DMS153 treated with DMSO at 0.1 percent for 48 hours (cell line): Measurements from ENCODE around the gene TFEB.
A peak's percentile ranks its signal among the peaks of the same experiment; 100 is the strongest.

Source experiments
- DNase-seq: peaks from one replicate; lab custom pipeline; 2025; ENCODE audit not compliant: unreplicated experiment; lab: John Stamatoyannopoulos, UW

TFEB gene

DNA sequence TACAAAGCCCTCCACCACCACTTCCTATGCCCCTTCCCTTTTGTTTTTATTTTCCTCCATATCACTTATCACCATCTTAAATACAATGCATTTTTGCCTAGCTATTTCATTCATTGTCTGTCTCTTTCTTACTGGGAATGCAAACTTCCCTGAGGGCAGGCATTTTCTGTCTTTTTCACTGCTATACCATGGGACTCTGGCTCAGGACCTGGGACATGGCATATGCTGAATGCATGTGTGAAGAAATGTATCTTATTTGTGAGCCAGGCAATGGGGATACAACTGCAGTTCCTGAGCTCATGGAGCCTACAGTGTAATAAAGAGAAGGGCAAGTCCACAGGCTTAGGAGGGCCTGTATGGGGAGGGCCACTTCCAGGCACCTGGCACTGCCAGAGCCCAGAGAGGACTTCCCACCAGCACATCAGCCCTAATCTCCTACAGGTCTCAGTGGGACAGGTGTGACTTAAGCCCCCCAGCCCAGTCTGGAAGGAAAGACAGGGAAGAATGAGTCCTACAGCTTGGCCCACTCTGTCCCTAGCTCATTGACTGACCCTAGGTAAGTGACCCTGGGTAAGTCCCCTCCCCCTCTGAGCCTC is 43.2 kb downstream of the TFEB start:
- no peak for DNase-seq

DNA sequence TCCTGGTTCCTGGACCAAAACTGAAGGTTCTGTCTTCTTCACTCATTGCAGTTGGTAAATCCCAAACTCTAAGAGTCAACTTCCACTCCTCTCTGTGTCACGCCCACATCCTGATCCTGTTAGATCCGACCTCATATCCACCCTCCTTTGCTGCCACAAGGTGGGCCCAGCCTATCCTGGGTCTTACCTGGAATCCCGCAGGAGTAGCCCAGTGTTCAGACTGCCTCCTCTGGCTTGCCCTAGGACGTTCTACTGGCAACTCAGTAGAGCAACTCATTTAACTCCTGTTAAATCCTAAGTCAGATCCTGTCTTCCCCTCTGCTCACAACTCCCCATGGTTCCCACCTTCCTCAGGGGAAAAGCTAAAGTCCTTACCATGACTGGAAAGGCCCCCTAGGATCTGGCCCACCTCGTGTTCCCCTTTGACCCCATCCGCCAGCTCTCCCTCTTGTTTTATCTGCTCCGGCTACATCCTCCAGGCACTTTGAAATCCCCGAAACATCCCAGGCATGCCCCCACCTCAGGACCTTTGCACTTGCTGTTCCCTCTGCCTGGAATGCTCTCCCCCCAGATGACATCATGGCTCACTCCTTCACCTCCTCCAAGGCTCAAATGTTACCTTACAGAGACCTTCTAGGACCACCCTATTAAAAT is 43.9 kb downstream of the TFEB start:
- no peak for DNase-seq

DNA sequence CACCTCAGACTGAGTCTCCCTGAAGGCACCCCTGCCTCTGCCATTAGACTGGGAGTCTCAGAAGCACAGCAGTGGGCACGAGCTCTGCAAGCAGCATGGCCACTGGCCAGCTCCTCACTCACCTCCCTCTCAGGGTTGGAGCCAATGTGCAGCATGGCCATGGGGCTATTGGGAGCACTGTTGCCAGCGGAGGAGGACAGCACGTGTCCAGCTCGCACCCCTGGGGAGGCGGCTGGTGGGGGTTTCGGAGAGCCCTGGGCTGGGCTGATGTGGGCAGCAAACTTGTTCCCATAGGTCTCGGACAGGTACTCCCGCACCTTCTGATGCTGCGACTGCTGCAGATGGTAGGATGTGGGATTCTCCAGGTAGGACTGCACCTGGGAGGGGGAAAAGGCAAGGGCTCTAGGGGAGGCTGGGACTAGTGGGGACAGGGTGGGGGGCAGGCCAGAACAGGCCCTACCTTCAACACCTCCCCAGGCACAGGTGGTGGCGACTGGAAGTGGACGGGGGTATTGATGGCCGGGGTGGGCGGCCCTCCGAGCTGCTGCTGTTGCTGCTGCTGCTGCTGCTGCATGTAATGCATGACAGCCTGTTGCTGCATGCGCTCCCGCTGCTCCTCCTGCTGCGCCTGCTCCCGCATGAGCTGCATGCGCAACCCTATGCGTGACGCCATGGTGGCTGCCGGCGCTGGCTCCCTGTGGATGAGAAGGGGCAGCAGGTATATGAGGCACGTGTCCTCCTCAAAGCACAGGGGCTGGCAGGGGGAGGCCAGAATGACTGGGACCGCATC is 44.7 kb downstream of the TFEB start:
- DNase-seq: no peak

DNA sequence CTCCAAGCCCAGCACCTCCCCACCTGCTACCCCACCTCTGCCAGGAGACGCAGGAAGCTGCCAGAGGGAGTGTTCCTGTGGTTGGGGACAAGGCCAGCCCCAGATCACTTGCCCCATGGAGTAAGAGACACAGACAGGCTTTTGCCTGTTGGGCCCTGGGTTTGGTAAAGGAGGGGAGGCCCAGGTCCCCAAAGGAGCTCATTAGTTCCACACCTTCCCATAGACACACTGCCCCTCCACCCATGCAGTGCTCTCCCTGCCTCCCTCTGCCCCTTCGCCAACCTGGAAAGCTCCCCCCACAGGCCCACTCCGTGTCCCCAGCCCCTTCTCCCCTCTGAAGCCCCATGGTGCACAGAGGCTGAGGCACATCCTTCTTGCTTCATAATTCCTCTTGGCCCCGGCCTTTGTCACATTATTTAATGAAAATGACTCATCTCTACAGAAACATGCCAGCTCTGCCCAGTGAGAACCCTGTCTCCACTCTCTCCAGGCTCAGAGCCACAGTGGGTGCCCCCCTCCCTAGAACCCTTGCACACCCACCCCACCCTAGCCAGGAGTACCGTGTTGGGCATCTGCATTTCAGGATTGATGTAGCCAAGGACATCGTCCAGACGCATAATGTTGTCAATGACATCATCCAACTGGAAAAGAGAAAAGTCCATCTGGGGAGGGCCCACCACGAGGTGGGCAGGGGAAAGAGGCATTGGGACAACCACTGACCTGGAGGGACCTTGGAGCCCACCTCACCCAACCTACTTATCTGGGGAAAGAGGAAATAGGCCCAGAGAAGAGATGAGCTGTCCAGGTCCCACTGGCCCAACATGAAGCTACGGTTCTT is 46.0 kb downstream of the TFEB start:
- no peak for DNase-seq

DNA sequence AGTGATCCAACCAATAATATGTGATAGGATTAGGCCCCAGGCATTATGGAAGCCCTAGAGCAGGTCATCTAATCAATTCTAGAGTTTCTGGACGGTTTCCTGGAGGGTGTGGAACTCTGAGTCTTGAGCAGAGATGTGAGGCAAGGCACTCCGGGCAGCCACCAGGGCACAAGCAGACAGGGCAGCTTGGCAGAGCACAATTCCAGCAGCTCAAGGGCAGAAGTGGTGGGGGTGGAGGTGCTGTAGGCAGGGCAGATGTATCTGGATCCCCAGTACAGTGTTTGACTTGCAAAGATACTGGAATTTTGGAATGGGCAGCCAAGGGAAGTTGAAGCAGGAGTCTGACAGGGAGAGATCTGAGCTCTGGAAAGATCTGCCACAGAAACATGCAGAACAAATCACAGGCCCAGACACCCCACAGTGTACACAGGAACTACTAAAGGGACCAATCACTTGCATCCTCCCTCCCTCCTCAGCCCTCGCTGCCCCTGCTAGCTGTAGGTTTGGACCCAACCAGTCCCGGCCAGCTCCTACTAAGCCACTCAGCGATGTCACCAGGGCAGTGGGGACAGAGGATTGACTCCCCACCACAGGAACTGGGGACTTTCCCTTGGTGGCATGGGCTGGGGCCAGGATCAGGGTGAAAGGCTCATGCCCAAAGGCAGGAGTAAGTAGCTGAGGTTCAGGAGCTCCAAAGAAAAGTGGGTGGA is 47.0 kb downstream of the TFEB start:
- DNase-seq: no peak

DNA sequence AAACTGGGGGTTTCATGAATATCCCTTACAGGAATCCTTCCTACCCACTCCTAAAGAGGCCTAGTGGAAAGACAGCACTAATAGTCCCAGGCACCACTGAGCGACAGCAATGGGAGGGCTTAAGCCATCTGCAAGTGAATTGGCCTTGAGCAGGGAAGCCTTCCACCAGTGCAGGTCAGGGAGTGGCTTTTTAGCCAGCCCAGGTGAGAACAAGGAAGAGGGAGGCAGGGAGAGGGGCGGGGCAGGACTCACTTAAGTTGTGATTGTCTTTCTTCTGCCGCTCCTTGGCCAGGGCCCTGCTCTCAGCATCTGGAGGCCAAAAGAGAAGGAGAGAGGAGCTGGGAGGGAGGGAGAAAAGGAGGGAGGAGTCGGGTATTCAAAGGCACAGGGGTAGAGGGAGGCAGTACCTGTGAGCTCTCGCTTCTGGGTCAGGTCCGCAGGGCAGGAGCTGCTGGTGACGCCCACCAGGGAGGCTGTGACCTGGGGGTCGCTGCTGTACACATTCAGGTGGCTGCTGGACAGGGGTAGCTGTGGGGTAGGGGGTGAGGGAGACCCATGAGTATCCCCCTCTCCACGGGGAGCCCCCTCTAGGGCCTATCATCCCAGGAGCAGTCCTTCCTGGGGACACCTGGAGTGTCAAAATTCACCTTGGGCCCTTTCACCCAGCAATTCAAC is 47.8 kb downstream of the TFEB start:
- DNase-seq: no peak

DNA sequence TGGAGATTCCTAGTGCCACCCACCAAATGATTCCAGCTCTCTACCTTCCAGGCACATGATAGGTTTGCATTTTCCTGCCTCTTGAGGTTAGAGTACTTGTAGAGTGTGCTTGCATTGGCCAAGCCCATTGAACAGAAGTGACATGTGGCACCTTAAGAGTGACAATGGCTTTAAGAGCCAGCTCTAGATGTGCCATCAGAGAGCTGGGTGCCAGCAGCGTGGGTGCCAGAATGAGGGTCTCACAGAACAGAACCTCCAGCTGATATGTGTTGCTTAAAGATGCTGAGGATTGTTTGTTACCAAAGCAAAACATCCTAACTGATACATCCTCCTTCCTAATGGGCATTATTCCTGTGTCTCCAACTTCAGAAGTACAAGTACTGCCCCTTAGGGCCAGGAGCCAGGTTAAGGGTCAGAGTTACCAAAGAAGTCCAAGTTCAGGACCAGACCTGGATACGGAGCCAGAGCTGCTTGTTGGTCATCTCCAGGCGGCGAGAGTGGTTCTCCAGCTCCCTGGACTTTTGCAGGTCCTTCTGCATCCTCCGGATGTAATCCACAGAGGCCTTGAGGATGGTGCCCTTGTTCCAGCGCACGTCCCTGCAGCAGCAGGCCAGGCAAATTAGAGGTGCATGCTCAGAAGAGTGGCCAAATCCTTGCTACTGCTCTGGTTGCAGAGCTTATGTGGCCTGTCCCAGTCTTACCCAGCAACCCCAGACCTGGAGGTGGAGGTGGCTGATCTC is 49.6 kb downstream of the TFEB start:
- no peak for DNase-seq

DNA sequence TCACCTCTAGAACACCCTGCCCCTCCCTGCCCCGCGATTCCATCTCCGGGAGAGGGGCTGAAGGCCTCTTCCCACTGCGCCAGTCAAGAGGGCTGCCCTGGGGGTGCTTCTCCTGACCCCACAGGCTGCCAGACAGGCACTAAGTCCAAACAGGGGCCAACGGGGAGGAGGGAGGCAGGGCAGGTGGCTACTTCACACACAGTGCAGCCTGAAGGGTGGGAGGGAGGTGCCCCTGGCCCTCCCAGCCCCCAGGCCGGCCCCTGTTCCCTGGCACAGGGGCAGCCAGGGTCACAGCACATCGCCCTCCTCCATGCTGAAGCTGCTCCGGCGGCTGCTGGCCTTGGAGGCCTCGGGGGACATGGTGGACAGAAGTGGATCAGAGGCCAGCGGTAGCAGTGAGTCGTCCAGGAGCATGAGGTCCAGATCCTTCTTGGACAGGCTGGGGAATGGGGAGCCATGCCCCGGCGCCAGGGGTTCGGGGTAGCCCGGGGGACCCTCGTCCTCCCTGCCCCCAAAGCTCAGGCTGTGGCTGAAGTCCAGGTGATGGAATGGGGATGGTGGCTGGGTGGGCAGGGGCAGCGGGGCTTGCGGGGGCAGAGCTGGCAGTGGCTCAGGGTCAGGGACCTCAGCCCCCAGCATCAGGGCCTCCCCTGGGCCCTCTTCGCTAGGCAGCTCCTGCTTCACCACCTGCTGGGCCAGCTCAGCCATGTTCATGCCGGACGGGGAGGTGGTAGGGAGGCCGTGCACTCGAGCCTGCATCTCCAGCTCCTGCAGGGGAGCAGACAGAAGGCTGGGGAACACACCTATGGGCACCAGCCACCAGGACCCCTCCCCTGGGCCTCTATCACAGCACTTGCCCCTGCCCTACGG is 50.9 kb downstream of the TFEB start:
- DNase-seq: no peak

DNA sequence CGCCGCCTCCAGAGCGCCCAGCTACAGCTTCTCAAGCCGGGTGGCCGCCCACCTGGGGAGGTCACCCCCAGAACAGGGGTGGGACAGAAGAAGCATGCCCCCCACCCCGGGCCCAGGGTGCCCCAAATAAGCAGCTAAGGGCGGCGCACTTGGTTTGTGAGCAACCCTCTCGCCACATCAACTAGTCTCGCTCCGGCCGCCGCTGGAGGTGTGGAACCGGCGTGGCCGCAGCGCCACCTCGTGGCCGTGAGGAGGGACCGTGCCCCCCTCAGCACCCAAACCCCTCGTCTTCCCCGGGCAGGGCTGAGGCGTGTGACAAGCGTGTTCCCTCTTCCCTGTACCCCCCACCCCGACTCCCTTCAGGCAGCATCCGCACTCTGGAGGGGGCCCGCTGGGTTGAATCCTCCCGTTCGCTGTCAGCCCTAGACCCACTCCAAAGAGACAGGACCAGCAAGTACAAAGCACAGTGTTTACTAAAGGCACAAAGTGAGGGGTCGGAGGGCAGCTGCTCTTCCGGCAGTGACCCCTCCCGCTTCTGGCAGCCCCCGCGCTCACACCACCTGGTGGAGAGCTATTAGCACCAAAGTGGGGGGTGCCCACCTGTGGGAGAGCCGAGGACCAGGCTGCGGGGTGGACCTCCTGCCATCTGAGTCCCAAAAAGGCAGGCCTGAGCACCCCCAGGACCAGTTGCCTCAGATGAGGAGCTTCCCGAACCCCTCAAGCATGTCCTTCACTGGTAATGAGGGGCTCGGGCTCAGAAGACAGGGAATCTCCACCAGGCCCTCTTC is 51.7 kb downstream of the TFEB start:
- DNase-seq: peak; percentile 73

DNA sequence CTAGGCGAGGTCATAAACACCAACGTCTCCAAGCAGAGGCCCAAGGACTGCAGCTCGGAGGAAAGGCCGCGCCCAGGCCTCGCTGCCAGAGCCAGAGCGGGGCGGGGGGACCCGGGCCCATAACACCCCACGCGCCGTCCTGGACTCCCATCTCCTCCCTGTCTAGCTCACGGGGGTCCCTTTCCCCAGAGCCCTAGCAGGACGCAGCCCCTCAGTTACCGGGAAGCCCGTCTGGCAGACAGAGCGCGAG is 52.2 kb downstream of the TFEB start:
- DNase-seq: no peak

DNA sequence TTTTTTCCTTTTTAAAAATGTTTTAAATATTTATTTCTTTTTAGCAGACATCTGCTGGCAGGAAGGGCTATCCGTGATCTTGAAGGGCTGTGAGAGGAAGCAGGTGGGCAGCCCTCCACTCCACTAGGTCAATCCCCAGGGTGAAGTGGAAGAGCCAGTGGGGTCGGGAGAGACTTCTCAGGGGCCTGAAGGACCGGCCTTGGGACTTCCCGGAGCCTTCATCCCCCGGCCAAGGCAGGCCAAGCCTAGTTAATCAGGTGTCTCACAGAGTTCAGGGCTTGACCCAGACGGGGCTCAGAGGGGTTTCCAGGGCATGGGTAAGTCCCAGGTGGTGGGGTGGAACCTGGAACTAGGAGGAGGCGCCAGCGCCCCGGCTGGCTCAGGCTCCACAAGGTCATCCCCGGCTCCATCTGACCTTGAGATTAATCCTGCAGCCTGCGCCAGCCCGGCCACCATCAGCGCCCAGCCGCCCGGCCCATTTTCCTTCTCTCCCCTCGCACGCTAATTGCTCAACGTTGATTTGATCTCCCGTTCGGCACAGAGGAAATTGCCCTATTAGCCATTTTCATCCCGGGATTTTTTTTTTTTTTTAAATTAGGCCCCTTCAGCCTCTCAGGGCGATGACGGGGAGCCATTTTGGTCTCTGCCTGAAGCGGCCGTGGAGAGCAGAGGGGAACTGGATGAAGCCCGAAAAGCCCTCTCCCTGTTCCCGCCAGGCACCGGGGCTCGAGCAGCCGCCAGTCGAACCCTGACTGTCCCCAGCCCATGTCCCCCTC is 52.7 kb downstream of the TFEB start:
- DNase-seq: no peak

DNA sequence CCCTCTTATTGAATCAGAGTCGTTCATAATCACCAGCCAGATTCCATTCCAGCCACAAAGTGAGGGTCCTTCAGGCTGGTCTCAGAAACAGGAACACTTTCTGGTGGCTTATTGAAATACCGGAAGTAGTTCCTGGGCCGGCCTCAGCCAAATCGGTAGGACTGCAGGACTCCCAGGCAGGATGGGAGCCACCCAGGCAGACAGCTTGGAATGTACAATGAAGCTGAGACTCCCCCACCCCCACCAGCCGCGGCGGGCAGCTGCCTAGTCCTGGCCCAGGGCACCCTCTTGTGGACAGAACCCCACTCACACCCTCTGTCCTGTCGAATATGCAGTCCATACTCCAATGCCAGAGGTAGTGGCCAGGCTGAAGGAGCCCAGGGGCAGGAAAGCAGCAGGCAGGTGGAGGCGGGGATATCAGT is 53.3 kb downstream of the TFEB start:
- DNase-seq: peak; percentile 84

DNA sequence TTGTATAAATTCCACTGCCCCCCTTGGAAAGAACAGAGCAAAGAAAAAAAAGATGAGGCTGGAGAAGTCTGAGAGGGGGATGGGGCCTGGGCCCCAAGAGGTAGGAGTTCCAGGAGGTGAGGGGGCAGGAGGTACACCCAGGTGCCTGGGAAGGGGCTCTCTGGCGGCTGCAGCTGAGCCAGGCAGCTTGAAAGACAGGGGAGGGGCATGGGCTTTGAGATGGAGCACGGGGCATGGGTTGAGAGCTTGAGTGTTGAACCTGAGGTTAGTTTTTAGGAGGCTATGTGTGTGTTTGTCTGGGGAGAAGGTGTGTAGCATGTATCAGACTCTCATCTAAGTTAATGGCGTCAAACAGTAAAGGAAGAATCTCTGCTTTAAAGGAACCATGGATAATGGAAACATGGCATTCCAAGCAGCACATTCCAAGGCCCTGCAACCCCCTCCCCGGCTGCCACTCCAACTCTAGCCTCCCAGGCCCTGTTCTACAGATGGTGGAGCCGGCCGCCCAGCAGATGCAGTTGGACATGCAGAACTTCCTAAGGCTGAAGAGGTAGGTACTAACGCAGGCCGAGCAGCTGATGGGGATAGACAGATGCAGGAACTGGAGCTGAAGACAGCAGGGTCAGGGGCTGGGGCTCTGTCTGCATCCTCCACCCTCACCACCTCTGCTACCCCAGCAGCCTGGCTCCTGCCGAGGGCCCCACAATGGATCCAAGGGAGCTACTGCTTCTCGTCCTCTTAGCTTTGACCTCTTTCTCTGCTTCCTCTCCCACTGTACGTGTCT is 55.0 kb downstream of the TFEB start:
- DNase-seq: no peak

DNA sequence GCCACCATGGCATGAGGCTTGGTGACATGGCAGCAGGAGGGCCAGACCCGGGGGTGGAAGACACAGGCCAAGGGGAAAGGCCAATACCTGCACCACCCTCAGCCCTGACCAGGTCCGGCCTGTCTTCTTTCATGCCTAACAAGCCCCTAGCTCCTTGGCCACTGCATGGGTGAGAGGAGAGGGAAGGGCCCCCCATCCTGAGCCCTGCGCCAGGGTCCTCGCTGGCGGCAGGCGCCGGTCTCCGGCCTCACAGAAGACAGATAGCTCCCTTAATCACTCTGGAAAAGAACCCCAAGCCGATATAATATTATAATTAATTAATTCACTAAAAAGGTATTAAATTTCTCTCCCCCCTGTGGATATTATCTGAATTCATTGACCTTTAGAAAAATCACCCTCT is 55.7 kb downstream of the TFEB start:
- DNase-seq: no peak

DNA sequence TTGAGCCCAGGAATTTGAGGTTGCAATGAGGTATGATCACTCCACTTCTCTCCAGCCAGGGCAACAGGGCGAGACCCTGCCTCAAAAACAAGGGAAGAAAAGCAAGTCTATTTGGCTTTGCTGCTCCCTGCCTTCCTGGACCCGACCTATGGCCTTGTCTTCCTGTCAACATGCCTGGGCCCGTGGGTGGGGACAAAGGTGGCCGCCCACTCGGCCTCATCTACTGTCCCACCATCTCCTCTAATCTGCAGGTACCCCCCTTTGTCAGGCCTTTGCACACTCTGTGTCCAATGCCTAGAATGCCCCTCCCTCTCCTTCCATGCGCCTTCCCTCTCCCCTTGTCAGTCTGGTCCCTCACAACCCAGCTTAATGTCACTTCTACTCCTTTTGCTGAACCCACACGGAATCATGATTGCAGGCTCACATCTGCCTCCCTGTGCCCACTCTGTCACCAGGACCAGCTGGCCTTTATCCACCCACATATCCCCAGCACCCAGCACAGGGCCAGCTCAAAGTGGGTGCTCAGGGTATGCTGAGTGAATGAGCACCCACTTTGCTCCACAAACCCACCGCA is 56.8 kb downstream of the TFEB start:
- no peak for DNase-seq
